Right atrium auricular region (tissue), 2 donors: ENCODE results near the gene OR13J1. TPM values are rescaled to one million over a fixed set of nuclear protein-coding genes. Genes with fewer than 3 reads are reported as not detected.

ENCODE experiments used
- DNase-seq: peaks from one replicate; pipeline ENCODE4 v3.0.0-alpha.2; 2019; ENCODE audit warnings: low spot score
- H3K27ac ChIP-seq, 2 donors: fragments of 200-600 bp; sonication (generic); 1 replicate in 1 of 2; 2 replicates in 1 of 2; pipeline ENCODE4 v1.5.1; 2016 to 2019
- H3K27me3 ChIP-seq, 2 donors: fragments of 200-600 bp; sonication (generic); one replicate each; pipeline versions ENCODE4 v1.5.1 to v1.6.0; 2017 to 2019
- H3K36me3 ChIP-seq: fragments of 200-600 bp; sonication (generic); one replicate; pipeline ENCODE4 v1.5.1; 2016
- H3K4me1 ChIP-seq, 2 donors: fragments of 200-600 bp; sonication (generic); one replicate each; pipeline versions ENCODE4 v1.5.1 to v1.6.0; 2017 to 2019
- H3K4me3 ChIP-seq, 2 donors: fragments of 200-600 bp; sonication (generic); 1 replicate in 1 of 2; 2 replicates in 1 of 2; pipeline ENCODE4 v1.5.1; 2017 to 2019; ENCODE audit warnings: mild to moderate bottlenecking in 1 of 2, moderate library complexity in 1 of 2
- H3K9me3 ChIP-seq, 2 donors: fragments of 200-600 bp; sonication (generic); one replicate each; pipeline ENCODE4 v1.5.1; 2019
- total RNA-seq, 2 donors: library from RNA; depleted of rRNA; stranded (reverse); fragments of >200 nt; gene quantifications; one replicate each; pipeline ENCODE4 v1.1.0, GENCODE V29; 2016
- TF ChIP-seq, protein P1 (sequence below), 2 donors: fragments of 200-600 bp; sonication (generic); IDR thresholded peaks; one replicate each; pipeline ENCODE4 v1.5.1; 2019; ENCODE audit warnings: antibody characterized with exemption in 2 of 2

OR13J1 gene
- total RNA-seq, 2 donors from 2014 or later = not detected

GRCh38 chr9:35839926-35840325, 30.3 kb downstream of the OR13J1 start:
- DNase-seq = no peak
- Histone ChIP-seq H3K9me3 (no peaks in the 10 kb centered on the region), H3K36me3 (no peaks in the 10 kb centered on the region), H3K27me3 (no peaks in the 10 kb centered on the region), H3K4me1 (peaks cover 0 to 9% of the 10 kb centered on the region in 2 donors), H3K4me3 (no peak overlapping the region), H3K27ac (no peak overlapping the region)
- TF ChIP-seq, protein P1, sequence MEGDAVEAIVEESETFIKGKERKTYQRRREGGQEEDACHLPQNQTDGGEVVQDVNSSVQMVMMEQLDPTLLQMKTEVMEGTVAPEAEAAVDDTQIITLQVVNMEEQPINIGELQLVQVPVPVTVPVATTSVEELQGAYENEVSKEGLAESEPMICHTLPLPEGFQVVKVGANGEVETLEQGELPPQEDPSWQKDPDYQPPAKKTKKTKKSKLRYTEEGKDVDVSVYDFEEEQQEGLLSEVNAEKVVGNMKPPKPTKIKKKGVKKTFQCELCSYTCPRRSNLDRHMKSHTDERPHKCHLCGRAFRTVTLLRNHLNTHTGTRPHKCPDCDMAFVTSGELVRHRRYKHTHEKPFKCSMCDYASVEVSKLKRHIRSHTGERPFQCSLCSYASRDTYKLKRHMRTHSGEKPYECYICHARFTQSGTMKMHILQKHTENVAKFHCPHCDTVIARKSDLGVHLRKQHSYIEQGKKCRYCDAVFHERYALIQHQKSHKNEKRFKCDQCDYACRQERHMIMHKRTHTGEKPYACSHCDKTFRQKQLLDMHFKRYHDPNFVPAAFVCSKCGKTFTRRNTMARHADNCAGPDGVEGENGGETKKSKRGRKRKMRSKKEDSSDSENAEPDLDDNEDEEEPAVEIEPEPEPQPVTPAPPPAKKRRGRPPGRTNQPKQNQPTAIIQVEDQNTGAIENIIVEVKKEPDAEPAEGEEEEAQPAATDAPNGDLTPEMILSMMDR (IDR thresholded peaks at IDR 0.05) = no peak

GRCh38 chr9:35836595-35836994, 33.6 kb downstream of the OR13J1 start:
- Histone ChIP-seq H3K27ac (no peak overlapping the region), H3K9me3 (no peaks in the 10 kb centered on the region), H3K4me3 (no peak overlapping the region), H3K36me3 (no peaks in the 10 kb centered on the region), H3K27me3 (no peaks in the 10 kb centered on the region), H3K4me1 (peaks cover 0 to 30% of the 10 kb centered on the region in 2 donors)
- TF ChIP-seq, protein P1 (IDR thresholded peaks at IDR 0.05) = no peak
- DNase-seq = no peak

DNA sequence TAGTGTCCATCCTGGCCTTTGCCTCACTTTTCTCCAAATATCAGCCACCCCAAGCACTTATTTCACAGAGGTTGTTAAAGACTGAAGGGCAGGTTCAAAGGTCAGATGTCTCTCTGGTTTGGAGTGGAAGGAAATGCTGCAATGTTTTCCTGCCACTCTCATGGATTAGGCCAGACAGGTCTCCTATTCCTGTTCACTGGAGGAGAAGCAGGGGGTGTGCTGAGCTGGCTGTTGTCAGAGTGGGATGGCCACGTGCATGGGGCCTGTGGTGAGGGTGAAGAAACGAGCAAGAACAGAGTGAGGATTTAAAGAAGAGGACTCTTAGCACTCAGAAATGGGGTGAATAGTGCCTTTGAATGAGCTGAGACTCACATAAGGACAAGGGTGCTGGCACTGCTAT, 34.4 kb downstream of the OR13J1 start:
- TF ChIP-seq, protein P1 (IDR thresholded peaks at IDR 0.05) = no peak
- Histone ChIP-seq H3K27me3 (no peaks in the 10 kb centered on the region), H3K27ac (no peak overlapping the region), H3K4me3 (no peak overlapping the region), H3K4me1 (peaks cover 0 to 37% of the 10 kb centered on the region in 2 donors), H3K36me3 (no peaks in the 10 kb centered on the region), H3K9me3 (no peaks in the 10 kb centered on the region)
- no peak for DNase-seq

- DNase-seq = no peak
- H3K9me3 ChIP-seq = no peaks in the 10 kb centered on the region
- no peaks in the 10 kb centered on the region for H3K36me3 ChIP-seq
- H3K4me3 ChIP-seq = no peak overlapping the region
- TF ChIP-seq, protein P1 (IDR thresholded peaks at IDR 0.05) = no peak
- no peak overlapping the region for H3K27ac ChIP-seq
- peaks cover 0 to 42% of the 10 kb centered on the region in 2 donors for H3K4me1 ChIP-seq
- H3K27me3 ChIP-seq = no peaks in the 10 kb centered on the region
These were observed 35.0 kb downstream of the OR13J1 start for GRCh38 chr9:35835216-35835632.

DNA sequence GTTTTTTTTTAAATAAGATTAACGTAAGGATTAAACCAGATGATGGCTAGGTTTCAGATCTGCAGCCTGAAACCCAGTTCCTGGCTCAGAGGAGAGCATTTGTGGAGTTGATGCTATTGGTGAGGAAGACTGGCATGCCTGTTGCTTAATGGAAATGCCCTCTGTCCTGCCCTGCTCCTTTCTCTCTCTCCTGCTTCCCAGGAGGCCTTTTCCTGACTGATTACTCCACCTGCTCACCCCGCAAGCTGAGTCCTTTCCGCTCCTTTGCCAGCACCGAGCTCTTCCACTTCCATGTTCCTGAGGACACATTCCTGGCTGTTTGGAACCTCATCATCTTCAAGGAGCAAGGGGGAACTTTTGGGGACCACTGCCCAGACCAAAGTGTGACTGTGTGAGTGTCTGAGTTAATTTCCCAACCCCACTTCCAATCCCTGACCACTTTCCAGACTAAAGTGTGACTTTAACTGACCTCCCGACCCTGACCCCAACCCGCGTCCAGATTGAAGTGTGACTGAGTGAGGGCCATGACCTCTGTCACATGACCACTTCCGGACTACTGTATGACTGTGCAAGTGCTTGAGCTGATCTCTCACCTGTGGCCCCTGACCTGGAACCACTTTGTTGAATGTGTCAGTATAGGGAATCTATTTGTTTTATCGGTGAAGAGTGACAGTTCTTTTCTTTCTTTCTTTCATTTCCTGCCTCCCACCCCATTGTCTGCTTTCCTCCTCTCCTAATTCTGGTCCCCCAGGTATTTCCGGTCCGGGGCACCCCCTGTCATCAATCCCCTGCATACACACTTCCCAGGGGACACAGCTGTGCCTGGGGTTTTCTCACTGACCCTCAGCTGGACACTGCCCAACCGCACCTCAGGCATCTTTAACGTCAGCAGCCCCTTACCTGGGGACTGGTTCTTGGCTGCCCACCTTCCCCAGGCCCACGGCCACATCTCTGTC, 35.7 kb downstream of the OR13J1 start:
- no peak overlapping the region for H3K4me3 ChIP-seq
- H3K27ac ChIP-seq = peak overlapping the region in 1 of 2 donors; percentile 74
- TF ChIP-seq, protein P1 (IDR thresholded peaks at IDR 0.05) = no peak
- no peaks in the 10 kb centered on the region for H3K27me3 ChIP-seq
- no peaks in the 10 kb centered on the region for H3K36me3 ChIP-seq
- peaks cover 0 to 49% of the 10 kb centered on the region in 2 donors for H3K4me1 ChIP-seq
- no peaks in the 10 kb centered on the region for H3K9me3 ChIP-seq
- no peak for DNase-seq
